Kidney (tissue), 14 donors: Measurements from ENCODE around the gene SLC35A2. TPM values are rescaled to one million over a fixed set of nuclear protein-coding genes. Genes with fewer than 3 reads are reported as not detected.
A peak's percentile ranks its signal among the peaks of the same experiment; 100 is the strongest.

Experiments
- DNase-seq, 5 donors: peaks; one replicate each; pipeline ENCODE4 v3.0.0-alpha.2; 2013 to 2020
- FAIRE-seq: peaks from 2 replicates; lab custom pipeline; 2012; peaks lifted over from hg19 to GRCh38; lab: Jason Lieb, UNC
- H3K27ac ChIP-seq, 2 donors: one replicate each; pipeline ENCODE4 v1.7.0; 2013; ENCODE audit warnings: low read depth in 2 of 2, low read length in 2 of 2, inconsistent platforms in 1 of 2
- H3K27me3 ChIP-seq: one replicate; pipeline ENCODE4 v1.7.1; 2013; ENCODE audit warnings: low read length, inconsistent platforms; ENCODE audit not compliant: control insufficient read depth, insufficient read depth
- H3K36me3 ChIP-seq, 3 donors: one replicate each; pipeline versions ENCODE4 v1.7.0 to v1.7.1; 2013; ENCODE audit warnings: low read length in 3 of 3, control low read depth in 1 of 3, inconsistent platforms in 1 of 3; ENCODE audit not compliant: insufficient read depth in 3 of 3, control insufficient read depth in 2 of 3
- H3K4me1 ChIP-seq, 3 donors: one replicate each; pipeline versions ENCODE4 v1.7.0 to v1.7.1; 2013; ENCODE audit warnings: low read length in 3 of 3, inconsistent platforms in 1 of 3, low read depth in 1 of 3; ENCODE audit not compliant: control insufficient read depth in 2 of 3, insufficient read depth in 2 of 3
- H3K4me3 ChIP-seq, 3 donors: one replicate each; pipeline versions ENCODE4 v1.7.0 to v1.8.1; 2013; ENCODE audit warnings: low read length in 3 of 3, control low read depth in 1 of 3, inconsistent platforms in 1 of 3
- H3K9ac ChIP-seq, 3 donors: one replicate each; pipeline versions ENCODE4 v1.7.0 to v1.7.1; 2013; ENCODE audit warnings: low read length in 3 of 3, control low read depth in 1 of 3, inconsistent platforms in 1 of 3
- H3K9me3 ChIP-seq, 3 donors: one replicate each; pipeline versions ENCODE4 v1.7.0 to v1.7.1; 2013; ENCODE audit warnings: low read length in 3 of 3, control low read depth in 1 of 3, inconsistent platforms in 1 of 3; ENCODE audit not compliant: control insufficient read depth in 2 of 3, insufficient read depth in 1 of 3
- intact Hi-C: fragments of 100-400 bp; cut with DNase I; formaldehyde crosslinking; loops from one replicate; pipeline ENCODE4 v1.11.1; 2022
- polyA plus RNA-seq: library from polyadenylated mRNA; stranded (reverse); fragments of 350-450 nt; fragmentation: Illumina TruSeq; extraction: RNeasy Lipid Tissue Mini Kit (QIAGEN cat#74804); gene quantifications from one replicate; pipeline ENCODE4 v1.2.3, GENCODE V29; 2014; ENCODE audit warnings: low read depth, low replicate concordance; ENCODE audit not compliant: insufficient read depth
- total RNA-seq: library from RNA; stranded (reverse); fragmentation: NEBNext Ultra II Directional; extraction: Animal tissue kit (Norgen Biotek cat#: 25700); gene quantifications from one replicate; pipeline ENCODE4 v1.2.1, GENCODE V29; 2021
- TF ChIP-seq, protein P1 (sequence below): IDR thresholded peaks from 3 replicates; pipeline ENCODE4 v1.5.1; 2012; ENCODE audit warnings: mild to moderate bottlenecking, moderate library complexity, borderline replicate concordance; ENCODE audit not compliant: insufficient read depth; ENCODE audit errors: extremely low read depth
- donor health status: control.
- donor health status: control.
- donor health status: control.
- donor health status: control.
- donor health status: control.
- donor health status: DM: yes; HTN: yes; CAD: no.
- donor health status: Normal renal cell carcinoma (clear cell type).

The SLC35A2 gene
- total and polyA plus RNA-seq, 2 donors from 2014 or later, result 29.3 to 34.2 TPM

DNA sequence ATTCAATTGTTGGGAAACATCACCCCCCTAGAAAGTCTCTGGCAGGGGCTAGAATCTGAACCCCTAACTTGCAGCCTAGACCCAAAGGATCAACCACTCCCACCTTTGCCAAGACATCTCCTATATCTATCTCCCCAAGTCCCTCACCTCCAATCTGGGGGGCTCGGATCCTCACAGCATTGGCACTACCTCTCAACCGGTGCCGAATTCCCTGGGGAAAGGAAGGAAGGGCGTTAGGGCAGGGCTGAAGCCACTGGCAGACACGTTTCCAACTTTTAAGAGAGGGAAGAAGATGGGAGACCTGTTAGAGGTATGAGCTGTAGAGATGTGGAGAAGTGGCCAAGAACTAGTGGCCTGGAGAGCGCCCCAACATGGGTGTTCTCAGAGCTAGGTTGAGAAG is 16.6 kb downstream of the SLC35A2 start:
- no peak overlapping the region for H3K4me3 ChIP-seq
- intact Hi-C loops, result no loop called here
- H3K27ac ChIP-seq, result no peak overlapping the region
- no peaks in the 10 kb centered on the region for H3K27me3 ChIP-seq
- DNase-seq (peak in 1 of 5 donors; percentile 40), FAIRE-seq (no peak)
- H3K9ac ChIP-seq, result no peak overlapping the region
- TF ChIP-seq, protein P1, sequence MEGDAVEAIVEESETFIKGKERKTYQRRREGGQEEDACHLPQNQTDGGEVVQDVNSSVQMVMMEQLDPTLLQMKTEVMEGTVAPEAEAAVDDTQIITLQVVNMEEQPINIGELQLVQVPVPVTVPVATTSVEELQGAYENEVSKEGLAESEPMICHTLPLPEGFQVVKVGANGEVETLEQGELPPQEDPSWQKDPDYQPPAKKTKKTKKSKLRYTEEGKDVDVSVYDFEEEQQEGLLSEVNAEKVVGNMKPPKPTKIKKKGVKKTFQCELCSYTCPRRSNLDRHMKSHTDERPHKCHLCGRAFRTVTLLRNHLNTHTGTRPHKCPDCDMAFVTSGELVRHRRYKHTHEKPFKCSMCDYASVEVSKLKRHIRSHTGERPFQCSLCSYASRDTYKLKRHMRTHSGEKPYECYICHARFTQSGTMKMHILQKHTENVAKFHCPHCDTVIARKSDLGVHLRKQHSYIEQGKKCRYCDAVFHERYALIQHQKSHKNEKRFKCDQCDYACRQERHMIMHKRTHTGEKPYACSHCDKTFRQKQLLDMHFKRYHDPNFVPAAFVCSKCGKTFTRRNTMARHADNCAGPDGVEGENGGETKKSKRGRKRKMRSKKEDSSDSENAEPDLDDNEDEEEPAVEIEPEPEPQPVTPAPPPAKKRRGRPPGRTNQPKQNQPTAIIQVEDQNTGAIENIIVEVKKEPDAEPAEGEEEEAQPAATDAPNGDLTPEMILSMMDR, result no peak
- H3K9me3 ChIP-seq, result no peaks in the 10 kb centered on the region
- peaks cover 0 to 9% (median 0%) of the 10 kb centered on the region in 3 donors for H3K36me3 ChIP-seq
- H3K4me1 ChIP-seq, result peaks cover 0 to 11% (median 4%) of the 10 kb centered on the region in 3 donors

DNA sequence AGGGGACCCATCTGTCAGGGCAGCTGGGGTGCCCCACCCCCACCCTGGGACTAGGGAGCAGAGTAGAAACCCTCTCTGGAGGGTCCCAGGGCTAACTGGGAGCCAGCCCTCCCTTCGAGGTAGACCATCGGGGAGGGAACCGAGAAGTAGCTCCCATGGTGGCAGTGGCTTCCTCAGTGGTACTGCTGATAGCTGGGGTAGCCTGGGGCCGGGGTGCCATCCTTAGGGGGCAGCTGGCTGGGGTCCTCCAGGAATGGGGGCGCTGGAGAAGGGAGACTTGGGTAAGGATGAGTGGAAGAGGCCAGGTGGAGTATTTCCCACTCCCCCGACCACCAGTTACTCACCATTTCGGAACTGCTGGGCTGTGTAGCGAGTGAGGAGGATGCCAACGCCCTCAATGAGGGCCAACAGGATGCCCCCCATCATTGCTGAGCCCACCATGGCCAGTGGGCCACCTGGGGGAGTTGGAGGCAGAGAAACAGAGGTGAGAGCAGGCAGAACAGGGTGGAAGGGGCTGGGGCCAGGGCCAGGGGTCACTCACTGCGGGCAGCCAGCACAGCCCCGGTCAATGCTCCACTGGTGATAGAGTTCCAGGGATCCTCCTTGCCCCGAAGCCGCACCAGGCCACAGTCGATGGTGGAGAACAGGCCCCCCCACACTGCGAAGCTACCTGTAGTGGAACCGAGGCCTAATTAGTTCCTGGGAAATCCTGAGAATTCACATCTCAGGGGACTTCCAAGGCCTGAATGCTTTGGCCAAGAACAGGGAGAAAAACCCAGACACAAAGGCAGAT is 17.7 kb downstream of the SLC35A2 start:
- DNase-seq (peak in 1 of 5 donors; percentile 48), FAIRE-seq (no peak)
- Histone ChIP-seq H3K27ac (no peak overlapping the region), H3K4me3 (no peak overlapping the region), H3K27me3 (no peaks in the 10 kb centered on the region), H3K9ac (no peak overlapping the region), H3K9me3 (no peaks in the 10 kb centered on the region), H3K4me1 (peaks cover 0 to 11% (median 4%) of the 10 kb centered on the region in 3 donors), H3K36me3 (peaks cover 0 to 9% (median 0%) of the 10 kb centered on the region in 3 donors)
- intact Hi-C loops, result no loop called here
- TF ChIP-seq, protein P1, result no peak

DNA sequence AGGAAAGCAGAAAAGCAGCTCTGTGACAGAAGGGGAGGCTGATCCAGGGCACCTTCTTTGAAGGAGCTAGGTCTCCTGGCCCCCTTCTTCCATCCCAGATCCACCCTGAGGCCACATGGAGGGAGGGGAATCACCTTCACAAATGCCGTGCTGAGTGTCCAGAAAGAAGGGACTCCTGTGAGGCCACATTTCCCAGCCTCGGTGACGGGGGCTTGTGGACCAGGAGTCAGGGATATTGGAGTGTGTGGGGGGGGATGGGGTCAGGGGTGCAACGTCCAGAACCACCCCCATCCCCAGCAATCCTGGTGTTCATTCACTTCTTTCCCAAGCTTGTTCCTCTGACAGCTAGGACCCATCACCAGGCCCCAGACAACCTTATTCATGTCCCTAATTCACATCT is 18.6 kb downstream of the SLC35A2 start:
- FAIRE-seq (no peak), DNase-seq (peak in 1 of 5 donors; percentile 51)
- no peak overlapping the region for H3K27ac ChIP-seq
- intact Hi-C loops, result no loop called here
- H3K36me3 ChIP-seq, result peaks cover 0 to 9% (median 0%) of the 10 kb centered on the region in 3 donors
- no peaks in the 10 kb centered on the region for H3K9me3 ChIP-seq
- H3K27me3 ChIP-seq, result no peaks in the 10 kb centered on the region
- H3K4me1 ChIP-seq, result peaks cover 0 to 9% (median 4%) of the 10 kb centered on the region in 3 donors
- H3K9ac ChIP-seq, result no peak overlapping the region
- no peak overlapping the region for H3K4me3 ChIP-seq
- TF ChIP-seq, protein P1, result no peak
